ENCODE results near the gene AVPR2. TPM values are rescaled to one million over a fixed set of nuclear protein-coding genes. Genes with fewer than 3 reads are reported as not detected.

The AVPR2 gene
- total and polyA plus RNA-seq, 10 of the 15 experiments (the other 5 are each of a cell fraction or from before 2014, with no cell fraction given) = 0.12 to 0.37 TPM; not detected in 8

DNA sequence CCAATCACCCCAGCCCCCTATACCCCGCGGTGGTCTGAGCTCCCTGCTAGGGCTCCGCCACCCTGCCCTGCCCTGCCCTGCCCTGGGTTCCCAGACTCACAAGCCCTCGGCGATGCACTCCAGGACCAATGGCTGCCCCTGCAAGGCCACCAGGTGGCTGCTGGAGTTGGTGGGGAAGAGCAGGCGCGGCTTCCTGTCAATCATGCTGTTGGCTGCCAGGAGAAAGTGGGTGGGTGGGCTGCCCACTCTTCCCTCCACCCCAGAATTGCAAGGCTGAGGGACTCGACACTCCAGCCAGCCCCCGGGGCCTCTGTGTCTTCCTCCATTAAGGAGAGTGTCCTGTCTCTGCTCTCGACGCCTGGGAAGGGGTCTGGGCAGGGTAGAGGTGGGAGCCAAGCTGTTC, 34.2 kb upstream of the AVPR2 start:
- POLR2A ChIA-PET = no interaction called here
- CTCF ChIA-PET = no interaction called here
- DNase-seq (ENCODE audit: low read depth, low spot score) = no peak
- no peak for TF ChIP-seq ZNF622 (IDR thresholded peaks at IDR 0.05)
- TF ChIP-seq, protein P1, sequence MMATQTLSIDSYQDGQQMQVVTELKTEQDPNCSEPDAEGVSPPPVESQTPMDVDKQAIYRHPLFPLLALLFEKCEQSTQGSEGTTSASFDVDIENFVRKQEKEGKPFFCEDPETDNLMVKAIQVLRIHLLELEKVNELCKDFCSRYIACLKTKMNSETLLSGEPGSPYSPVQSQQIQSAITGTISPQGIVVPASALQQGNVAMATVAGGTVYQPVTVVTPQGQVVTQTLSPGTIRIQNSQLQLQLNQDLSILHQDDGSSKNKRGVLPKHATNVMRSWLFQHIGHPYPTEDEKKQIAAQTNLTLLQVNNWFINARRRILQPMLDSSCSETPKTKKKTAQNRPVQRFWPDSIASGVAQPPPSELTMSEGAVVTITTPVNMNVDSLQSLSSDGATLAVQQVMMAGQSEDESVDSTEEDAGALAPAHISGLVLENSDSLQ (IDR thresholded peaks at IDR 0.05) = 0 out of 2 replicates have a peak, but pooled peaks have one; percentile 15
- no peaks in the 10 kb centered on the region for H3K36me3 ChIP-seq (ENCODE audit: control insufficient read depth in 2 of 2, insufficient read depth in 2 of 2, low read length in 1 of 2)
- no peaks in the 10 kb centered on the region for H3K79me2 ChIP-seq (ENCODE audit: control insufficient read depth, insufficient read depth, low read length)
- no peak overlapping the region for H3K27ac ChIP-seq (ENCODE audit: control insufficient read depth, insufficient read depth)
- no peak overlapping the region for H2AFZ ChIP-seq (ENCODE audit: control insufficient read depth, low read depth, low read length)
- H4K20me1 ChIP-seq (ENCODE audit: control insufficient read depth, insufficient read depth) = no peaks in the 10 kb centered on the region
- H3K27me3 ChIP-seq (replicated peaks in 1 of 2; ENCODE audit: control insufficient read depth in 2 of 2, insufficient read depth in 2 of 2, low read length in 1 of 2) = peaks cover 2% of the 10 kb centered on the region in 2 experiments; a peak in 2 of 4 replicates
- SMC1A ChIA-PET (ENCODE audit: uncharacterized antibody, unreplicated experiment) = no interaction called here
- no peak overlapping the region for H3K4me2 ChIP-seq (ENCODE audit: control insufficient read depth, insufficient read depth)
- H3K9me3 ChIP-seq (replicated peaks; ENCODE audit: control insufficient read depth, insufficient read depth, low read length) = no peaks in the 10 kb centered on the region
- RAD21 ChIA-PET (ENCODE audit: unreplicated experiment) = no interaction called here
- no peak overlapping the region for H3K4me3 ChIP-seq
- H3K4me1 ChIP-seq (ENCODE audit: control insufficient read depth, insufficient read depth, low read length) = no peaks in the 10 kb centered on the region
- in situ Hi-C loops (cut with MboI) = no loop called here
- BruUV-seq (replicated peaks) = no TSS peak
- intact Hi-C loops (cut with micrococcal nuclease; ENCODE audit: unreplicated experiment) = no loop called here
- 29% methylated on average over 11 of the region's 11 CpGs for WGBS (ENCODE audit: insufficient coverage, insufficient replicate concordance, low lambda C conversion rate, missing lambda C conversion rate)
- no peak overlapping the region for H3K9ac ChIP-seq (ENCODE audit: control insufficient read depth, insufficient read depth, low read length)
- no peak for FAIRE-seq
- no peak for ATAC-seq

DNA sequence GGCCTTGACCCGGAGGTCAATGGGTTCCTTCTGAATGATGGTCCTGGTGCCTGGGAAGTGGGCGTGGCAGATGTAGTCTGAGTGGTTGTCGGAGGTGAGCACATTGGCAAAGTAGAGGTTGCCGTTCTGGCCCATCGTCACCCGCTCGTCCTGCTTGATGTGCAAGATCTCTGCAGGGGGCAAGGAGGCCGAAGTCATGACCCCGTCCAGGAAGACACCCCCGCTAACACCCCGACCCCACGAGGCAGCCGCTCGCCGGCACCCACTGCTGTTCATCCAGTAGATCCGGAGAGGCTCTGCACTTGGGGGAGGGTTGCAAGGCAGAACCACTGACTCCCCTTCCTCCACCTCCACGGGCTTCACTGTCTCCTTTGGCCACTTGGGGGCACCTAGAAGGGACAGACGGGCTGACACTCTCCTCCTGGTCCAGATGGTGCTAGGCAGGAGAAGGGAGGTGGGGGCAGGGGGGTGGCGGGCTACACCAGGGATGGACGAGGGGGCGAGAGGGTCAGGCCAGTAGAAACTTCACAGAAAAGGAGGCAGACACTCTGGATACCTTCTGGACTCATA, 33.6 kb upstream of the AVPR2 start:
- TF ChIP-seq CBX5 (IDR thresholded peaks at IDR 0.05; ENCODE audit: low read depth) (no peak), ZNF207 (IDR thresholded peaks at IDR 0.05; ENCODE audit: borderline replicate concordance) (no peak), MXI1 (IDR thresholded peaks at IDR 0.05; ENCODE audit: low read depth, low read length) (no peak), IKZF2 (IDR thresholded peaks at IDR 0.05) (no peak), WRNIP1 (IDR thresholded peaks at IDR 0.05; ENCODE audit: borderline replicate concordance, low read depth, low read length) (no peak)
- TF ChIP-seq, protein P2, sequence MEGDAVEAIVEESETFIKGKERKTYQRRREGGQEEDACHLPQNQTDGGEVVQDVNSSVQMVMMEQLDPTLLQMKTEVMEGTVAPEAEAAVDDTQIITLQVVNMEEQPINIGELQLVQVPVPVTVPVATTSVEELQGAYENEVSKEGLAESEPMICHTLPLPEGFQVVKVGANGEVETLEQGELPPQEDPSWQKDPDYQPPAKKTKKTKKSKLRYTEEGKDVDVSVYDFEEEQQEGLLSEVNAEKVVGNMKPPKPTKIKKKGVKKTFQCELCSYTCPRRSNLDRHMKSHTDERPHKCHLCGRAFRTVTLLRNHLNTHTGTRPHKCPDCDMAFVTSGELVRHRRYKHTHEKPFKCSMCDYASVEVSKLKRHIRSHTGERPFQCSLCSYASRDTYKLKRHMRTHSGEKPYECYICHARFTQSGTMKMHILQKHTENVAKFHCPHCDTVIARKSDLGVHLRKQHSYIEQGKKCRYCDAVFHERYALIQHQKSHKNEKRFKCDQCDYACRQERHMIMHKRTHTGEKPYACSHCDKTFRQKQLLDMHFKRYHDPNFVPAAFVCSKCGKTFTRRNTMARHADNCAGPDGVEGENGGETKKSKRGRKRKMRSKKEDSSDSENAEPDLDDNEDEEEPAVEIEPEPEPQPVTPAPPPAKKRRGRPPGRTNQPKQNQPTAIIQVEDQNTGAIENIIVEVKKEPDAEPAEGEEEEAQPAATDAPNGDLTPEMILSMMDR (IDR thresholded peaks at IDR 0.05 in 2 of 3, conservative IDR thresholded peaks at IDR 0.05 in 1 of 3; ENCODE audit: control insufficient read depth in 2 of 3, extremely low read depth in 1 of 3, insufficient read depth in 1 of 3, low read depth in 3 of 3, low read length in 3 of 3) = 0 out of 6 replicates have a peak, but pooled peaks of 1 of the 3 experiments have one; percentile 1
- CTCF ChIA-PET = no interaction called here
- no peak overlapping the region for H2AFZ ChIP-seq (ENCODE audit: control insufficient read depth, low read depth, low read length)
- DNase-seq (ENCODE audit: low read depth, low spot score) (no peak), ATAC-seq (peak; percentile 38; the same call in 1 of the 3 replicates), FAIRE-seq (no peak)
- H3K79me2 ChIP-seq (ENCODE audit: control insufficient read depth, insufficient read depth, low read length) = no peaks in the 10 kb centered on the region
- WGBS (ENCODE audit: insufficient coverage, insufficient replicate concordance, low lambda C conversion rate, missing lambda C conversion rate) = 23% methylated on average over 20 of the region's 21 CpGs
- RAD21 ChIA-PET (ENCODE audit: unreplicated experiment) = no interaction called here
- no peak overlapping the region for H3K4me2 ChIP-seq (ENCODE audit: control insufficient read depth, insufficient read depth)
- in situ Hi-C loops (cut with MboI) (no loop called here), intact Hi-C loops (cut with micrococcal nuclease; ENCODE audit: unreplicated experiment) (no loop called here)
- H3K4me3 ChIP-seq = no peak overlapping the region
- no peaks in the 10 kb centered on the region for H3K36me3 ChIP-seq (ENCODE audit: control insufficient read depth in 2 of 2, insufficient read depth in 2 of 2, low read length in 1 of 2)
- H3K27me3 ChIP-seq (replicated peaks in 1 of 2; ENCODE audit: control insufficient read depth in 2 of 2, insufficient read depth in 2 of 2, low read length in 1 of 2) = peaks cover 2% of the 10 kb centered on the region in 2 experiments; a peak in 2 of 4 replicates
- H3K9me3 ChIP-seq (replicated peaks; ENCODE audit: control insufficient read depth, insufficient read depth, low read length) = no peaks in the 10 kb centered on the region
- no peaks in the 10 kb centered on the region for H3K4me1 ChIP-seq (ENCODE audit: control insufficient read depth, insufficient read depth, low read length)
- no TSS peak for BruUV-seq (replicated peaks)
- SMC1A ChIA-PET (ENCODE audit: uncharacterized antibody, unreplicated experiment) = no interaction called here
- no peak overlapping the region for H3K27ac ChIP-seq (ENCODE audit: control insufficient read depth, insufficient read depth)
- POLR2A ChIA-PET = no interaction called here
- no peaks in the 10 kb centered on the region for H4K20me1 ChIP-seq (ENCODE audit: control insufficient read depth, insufficient read depth)
- no peak overlapping the region for H3K9ac ChIP-seq (ENCODE audit: control insufficient read depth, insufficient read depth, low read length)
